H9 (cell line): ENCODE measurements around the gene WWC2. TPM values are rescaled to one million over a fixed set of nuclear protein-coding genes. Genes with fewer than 3 reads are reported as not detected.

Source experiments
- DNase-seq: peaks from one replicate; pipeline ENCODE4 v3.0.0-alpha.2; 2017
- H2AFZ ChIP-seq: one replicate; pipeline ENCODE4 v1.6.1; 2013; ENCODE audit warnings: mild to moderate bottlenecking, low read length, control low read depth, moderate library complexity
- H2AK5ac ChIP-seq: 2 replicates; pipeline ENCODE4 v1.6.1; 2013; ENCODE audit warnings: low read length, control low read depth, mixed read lengths; ENCODE audit not compliant: insufficient read length
- H2BK120ac ChIP-seq: one replicate; pipeline ENCODE4 v1.6.1; 2013; ENCODE audit warnings: low read depth, mild to moderate bottlenecking, low read length, control low read depth, inconsistent platforms; ENCODE audit not compliant: poor library complexity, severe bottlenecking
- H2BK12ac ChIP-seq: 2 replicates; pipeline ENCODE4 v1.6.1; 2013; ENCODE audit warnings: low read length, control low read depth, mixed read lengths, low read depth; ENCODE audit not compliant: insufficient read length
- H2BK15ac ChIP-seq: 2 replicates; pipeline ENCODE4 v1.6.1; 2013; ENCODE audit warnings: low read depth, low read length, control low read depth
- H2BK20ac ChIP-seq: one replicate; pipeline ENCODE4 v1.6.1; 2013; ENCODE audit warnings: low read depth, mild to moderate bottlenecking, low read length, control low read depth, inconsistent platforms; ENCODE audit not compliant: poor library complexity, severe bottlenecking
- H2BK5ac ChIP-seq: 2 replicates; pipeline ENCODE4 v1.6.1; 2013; ENCODE audit warnings: low read length, control low read depth, mixed read lengths; ENCODE audit not compliant: insufficient read length
- H3K14ac ChIP-seq: 2 replicates; pipeline ENCODE4 v1.6.1; 2013; ENCODE audit warnings: low read length, control low read depth; ENCODE audit not compliant: insufficient read depth
- H3K18ac ChIP-seq: 2 replicates; pipeline ENCODE4 v1.6.1; 2013; ENCODE audit warnings: low read depth, mild to moderate bottlenecking, mixed read lengths, low read length, control low read depth; ENCODE audit not compliant: insufficient read length
- H3K23ac ChIP-seq: 2 replicates; pipeline ENCODE4 v1.6.1; 2013; ENCODE audit warnings: low read length, control low read depth, mixed read lengths, low read depth; ENCODE audit not compliant: insufficient read length
- H3K23me2 ChIP-seq: 2 replicates; pipeline ENCODE4 v1.6.1; 2013; ENCODE audit warnings: low read depth, mild to moderate bottlenecking, mixed read lengths, low read length, control low read depth; ENCODE audit not compliant: insufficient read length, poor library complexity, severe bottlenecking
- H3K27ac ChIP-seq: 2 replicates; pipeline ENCODE4 v1.5.1; 2013; ENCODE audit warnings: low read length, control low read depth, mixed read lengths, low read depth; ENCODE audit not compliant: insufficient read length
- H3K27me3 ChIP-seq: 2 replicates; pipeline ENCODE4 v1.6.1; 2013; ENCODE audit warnings: low read length, control low read depth, inconsistent platforms; ENCODE audit not compliant: insufficient read depth
- H3K4ac ChIP-seq: 2 replicates; pipeline ENCODE4 v1.6.1; 2013; ENCODE audit warnings: low read depth, mild to moderate bottlenecking, control low read depth, inconsistent platforms, low read length, moderate library complexity
- H3K4me1 ChIP-seq: 2 replicates; pipeline ENCODE4 v1.6.1; 2013; ENCODE audit warnings: low read length, control low read depth, inconsistent platforms; ENCODE audit not compliant: insufficient read depth
- H3K4me2 ChIP-seq: 2 replicates; pipeline ENCODE4 v1.6.1; 2013; ENCODE audit warnings: low read length, control low read depth, mixed read lengths; ENCODE audit not compliant: insufficient read length, insufficient read depth
- H3K56ac ChIP-seq: 2 replicates; pipeline ENCODE4 v1.6.1; 2013; ENCODE audit warnings: low read depth, mild to moderate bottlenecking, mixed read lengths, low read length, control low read depth; ENCODE audit not compliant: insufficient read length
- H3K79me1 ChIP-seq: 2 replicates; pipeline ENCODE4 v1.6.1; 2013; ENCODE audit warnings: low read depth, mild to moderate bottlenecking, moderate library complexity, low read length, control low read depth, inconsistent platforms; ENCODE audit not compliant: insufficient read depth, poor library complexity, severe bottlenecking
- H3K79me2 ChIP-seq: 2 replicates; pipeline ENCODE4 v1.6.1; 2013; ENCODE audit warnings: low read length, control low read depth, inconsistent platforms; ENCODE audit not compliant: insufficient read depth
- H3K9ac ChIP-seq: 2 replicates; pipeline ENCODE4 v1.6.1; 2013; ENCODE audit warnings: low read length, control low read depth, mixed read lengths; ENCODE audit not compliant: insufficient read length; ENCODE audit errors: extremely low read depth
- H3K9me3 ChIP-seq: one replicate; pipeline ENCODE4 v1.6.1; 2013; ENCODE audit warnings: low read depth, low read length, inconsistent platforms; ENCODE audit not compliant: control insufficient read depth
- H3T11ph ChIP-seq: one replicate; pipeline ENCODE4 v1.6.1; 2013; ENCODE audit warnings: mild to moderate bottlenecking, low read length, control low read depth, inconsistent platforms
- H4K20me1 ChIP-seq: one replicate; pipeline ENCODE4 v1.6.1; 2013; ENCODE audit not compliant: control insufficient read depth, insufficient read length, insufficient read depth
- H4K5ac ChIP-seq: 2 replicates; pipeline ENCODE4 v1.6.1; 2013; ENCODE audit warnings: low read depth, mild to moderate bottlenecking, mixed read lengths, low read length, control low read depth; ENCODE audit not compliant: insufficient read length
- H4K8ac ChIP-seq: replicated peaks from 2 replicates; pipeline ENCODE4 v1.6.1; 2013; ENCODE audit warnings: low read length, control low read depth, mixed read lengths, low read depth; ENCODE audit not compliant: insufficient read length
- H4K91ac ChIP-seq: 2 replicates; pipeline ENCODE4 v1.6.1; 2013; ENCODE audit warnings: low read depth, mild to moderate bottlenecking, moderate library complexity, mixed read lengths, low read length, control low read depth; ENCODE audit not compliant: insufficient read length
- H3K27ac Mint-ChIP-seq, 3 experiments: 2 replicates in 2 of 3; 3 replicates in 1 of 3; pipeline ENCODE4 v1.8.0; 2020 to 2021; ENCODE audit warnings: mixed read lengths in 3 of 3, mild to moderate bottlenecking in 1 of 3, moderate library complexity in 1 of 3
- H3K27me3 Mint-ChIP-seq: 2 replicates; pipeline ENCODE4 v1.8.0; 2021; ENCODE audit warnings: low read depth, mild to moderate bottlenecking, moderate library complexity, mixed read lengths
- H3K36me3 Mint-ChIP-seq, 3 experiments: 2 replicates in 2 of 3; 3 replicates in 1 of 3; pipeline ENCODE4 v1.8.0; 2020 to 2021; ENCODE audit warnings: low read depth in 3 of 3, mixed read lengths in 3 of 3; ENCODE audit not compliant: insufficient read depth in 1 of 3
- H3K4me1 Mint-ChIP-seq, 2 experiments: 2 replicates each; pipeline ENCODE4 v1.8.0; 2020; ENCODE audit warnings: mixed read lengths in 2 of 2
- H3K4me3 Mint-ChIP-seq, 2 experiments: 2 replicates in 1 of 2; 3 replicates in 1 of 2; pipeline ENCODE4 v1.8.0; 2020 to 2021; ENCODE audit warnings: mild to moderate bottlenecking in 2 of 2, mixed read lengths in 2 of 2, moderate library complexity in 1 of 2
- H3K9me3 Mint-ChIP-seq, 2 experiments: 2 replicates in 1 of 2; 3 replicates in 1 of 2; pipeline ENCODE4 v1.8.0; 2020; ENCODE audit warnings: mild to moderate bottlenecking in 2 of 2, mixed read lengths in 2 of 2, moderate library complexity in 1 of 2
- CTCF ChIP-seq: fragments of 200-600 bp; sonication (generic); conservative IDR thresholded peaks from 3 replicates; pipeline ENCODE4 v1.8.0; 2021; ENCODE audit warnings: antibody characterized with exemption, mild to moderate bottlenecking
- WGBS: extraction: QIAGEN DNeasy Blood & Tissue Kit; methylation state at CpG from one replicate; pipeline ENCODE4 v1.1.7; 2013; ENCODE audit warnings: missing lambda C conversion rate, low lambda C conversion rate, mixed read lengths; ENCODE audit not compliant: insufficient read length; ENCODE audit errors: extremely low coverage; 5-methylcytosine and 5-hydroxymethylcytosine counted together
- total RNA-seq: library from RNA; stranded (reverse); gene quantifications from 2 replicates; pipeline ENCODE4 v1.2.1, GENCODE V29; 2021

WWC2 gene
- total RNA-seq, 1 experiment from 2014 or later: 106 TPM

GRCh38 chr4:183356173-183356830, 257.2 kb downstream of the WWC2 start:
- H2BK12ac ChIP-seq: no peak overlapping the region
- H3K27me3 Mint-ChIP-seq: no peaks in the 10 kb centered on the region; the same call in 1 of the 2 replicates
- H3K4me1 Mint-ChIP-seq: peaks cover 7 to 8% of the 10 kb centered on the region in 2 experiments
- no peaks in the 10 kb centered on the region for H3K79me2 ChIP-seq
- no peak overlapping the region for H3T11ph ChIP-seq
- H3K23me2 ChIP-seq: no peaks in the 10 kb centered on the region
- H2BK20ac ChIP-seq: no peak overlapping the region
- no peak for TF ChIP-seq CTCF
- no peak overlapping the region for H4K8ac ChIP-seq
- no peak overlapping the region for H2BK5ac ChIP-seq
- H2BK15ac ChIP-seq: no peak overlapping the region
- H3K27ac ChIP-seq: no peak overlapping the region
- H3K4me2 ChIP-seq: no peak overlapping the region
- no peak overlapping the region; the same call in 1 of the 2 replicates for H3K14ac ChIP-seq
- no peak overlapping the region for H4K91ac ChIP-seq
- H3K4me1 ChIP-seq: no peaks in the 10 kb centered on the region
- H3K56ac ChIP-seq: no peak overlapping the region
- H4K5ac ChIP-seq: no peak overlapping the region
- no peaks in the 10 kb centered on the region for H3K27me3 ChIP-seq
- H3K18ac ChIP-seq: no peak overlapping the region
- no peak overlapping the region; a peak in 1 of 7 replicates for H3K27ac Mint-ChIP-seq
- no peaks in the 10 kb centered on the region for H4K20me1 ChIP-seq
- no peaks in the 10 kb centered on the region for H3K9me3 ChIP-seq
- H2AK5ac ChIP-seq: no peak overlapping the region
- H3K79me1 ChIP-seq: no peaks in the 10 kb centered on the region
- H2AFZ ChIP-seq: no peak overlapping the region
- no peaks in the 10 kb centered on the region for H3K36me3 Mint-ChIP-seq
- DNase-seq: no peak
- no peak overlapping the region for H3K4ac ChIP-seq
- no peak overlapping the region for H3K23ac ChIP-seq
- WGBS: no CpG with 5 or more reads among the region's 20 CpGs
- H3K9me3 Mint-ChIP-seq: 0 out of 5 replicates have a peak, but pooled peaks cover 0 to 2% of the 10 kb centered on the region in 2 experiments
- H3K9ac ChIP-seq: no peak overlapping the region
- H3K4me3 Mint-ChIP-seq: no peak overlapping the region
- no peak overlapping the region for H2BK120ac ChIP-seq
